K562 treated with DMSO at 1 percent for 12 hours (cell line): ENCODE measurements around the gene PITPNB. TPM values are rescaled to one million over a fixed set of nuclear protein-coding genes. Genes with fewer than 3 reads are reported as not detected.

Source experiments
- total RNA-seq: library from RNA; unstranded; fragments of 300-600 nt; gene quantifications from 2 replicates; pipeline ENCODE4 v1.2.3, GENCODE V29; 2022; ENCODE audit not compliant: insufficient read depth

The PITPNB gene
- total RNA-seq, result 13.6 and 33.2 TPM in 2 replicates

GRCh38 chr22:27919222-27919941 lies at the start of gene PITPNB:
PITPNB (minus strand) TSS chr22:27919256; CDS start chr22:27919191, 65 bp downstream.

Other genes starting within 250 kb of the PITPNB start
- not detected in 2 replicates for gene MN1, start 117.5 kb downstream of the PITPNB start, total RNA-seq